NB4 (cell line): Measurements from ENCODE around the gene FGF14.

Experiments
- CTCF ChIP-seq: IDR thresholded peaks from one replicate; pipeline ENCODE4 v1.5.1; 2012; ENCODE audit warnings: low read depth, low read length
- MAX ChIP-seq: IDR thresholded peaks from 2 replicates; pipeline ENCODE4 v1.6.1; 2011; ENCODE audit warnings: low read depth, low read length
- MYC ChIP-seq: IDR thresholded peaks from 2 replicates; pipeline ENCODE4 v1.6.1; 2011; ENCODE audit warnings: low read depth, low read length
- POLR2A ChIP-seq: IDR thresholded peaks from 2 replicates; pipeline ENCODE4 v1.6.1; 2011; ENCODE audit warnings: mild to moderate bottlenecking; ENCODE audit not compliant: insufficient read length; ENCODE audit errors: extremely low read depth

GRCh38 chr13:101996954-101997353 lies 404.9 kb downstream of the FGF14 start:
- TF ChIP-seq CTCF: no peak
- no peak for TF ChIP-seq POLR2A
- no peak for TF ChIP-seq MYC
- TF ChIP-seq MAX: no peak
